A549 (cell line): ENCODE results near the gene PDCD10.

Experiments used
- BHLHE40 ChIP-seq: IDR thresholded peaks from 2 replicates; pipeline ENCODE4 v1.6.1; 2012; ENCODE audit warnings: low read depth, low read length, inconsistent platforms
- CTCF ChIP-seq: fragments of >200 bp; sonication (Bioruptor Twin); formaldehyde crosslinking; IDR thresholded peaks from 3 replicates; pipeline ENCODE4 v1.5.1; 2016
- EP300 ChIP-seq, 2 experiments: fragments of >200 bp; sonication (Bioruptor Twin); formaldehyde crosslinking; IDR thresholded peaks; 2 replicates in 1 of 2; 3 replicates in 1 of 2; pipeline ENCODE4 v1.6.1; 2016 to 2017
- ESRRA ChIP-seq: fragments of 150-350 bp; IDR thresholded peaks from 2 replicates; pipeline ENCODE4 v1.6.1; 2014; ENCODE audit warnings: mild to moderate bottlenecking, low read length, borderline replicate concordance
- HDAC2 ChIP-seq: fragments of 200-600 bp; sonication (generic); IDR thresholded peaks from 2 replicates; pipeline ENCODE4 v1.6.1; 2016
- MYC ChIP-seq: IDR thresholded peaks from 2 replicates; pipeline ENCODE4 v1.6.1; 2012; ENCODE audit warnings: mild to moderate bottlenecking, inconsistent platforms, low read length, improper control_type of control experiment, borderline replicate concordance
- POLR2A ChIP-seq: IDR thresholded peaks from 2 replicates; pipeline ENCODE4 v1.6.1; 2012; ENCODE audit warnings: mild to moderate bottlenecking, low read length
- POLR2AphosphoS2 ChIP-seq: conservative IDR thresholded peaks from 2 replicates; pipeline ENCODE4 v1.6.1; 2012; ENCODE audit warnings: low read length, improper control_type of control experiment, inconsistent platforms
- REST ChIP-seq: fragments of 200-600 bp; sonication (generic); IDR thresholded peaks from 2 replicates; pipeline ENCODE4 v1.6.1; 2016; ENCODE audit warnings: antibody characterized with exemption, mild to moderate bottlenecking, moderate library complexity
- SMC3 ChIP-seq: fragments of >200 bp; sonication (Bioruptor Twin); formaldehyde crosslinking; IDR thresholded peaks from 3 replicates; pipeline ENCODE4 v1.6.1; 2018; ENCODE audit warnings: inconsistent platforms
- SREBF2 ChIP-seq: fragments of 450-650 bp; IDR thresholded peaks from 2 replicates; pipeline ENCODE4 v1.6.1; 2014; ENCODE audit warnings: mild to moderate bottlenecking, moderate library complexity
- ZC3H11A ChIP-seq: fragments of 450-650 bp; IDR thresholded peaks from 2 replicates; pipeline ENCODE4 v1.6.1; 2014; ENCODE audit warnings: antibody characterized with exemption, mild to moderate bottlenecking

- no peak for TF ChIP-seq CTCF
- no peak for TF ChIP-seq ESRRA
- TF ChIP-seq SREBF2: no peak
- no peak for TF ChIP-seq POLR2A
- TF ChIP-seq HDAC2: no peak
- no peak for TF ChIP-seq BHLHE40
- no peak for TF ChIP-seq SMC3
- TF ChIP-seq ZC3H11A: no peak
- no peak for TF ChIP-seq EP300 (IDR thresholded peaks at IDR 0.05)
- no peak for TF ChIP-seq MYC
- TF ChIP-seq REST: no peak
- TF ChIP-seq POLR2AphosphoS2: no peak
Observed at GRCh38 chr3:167668651-167669050, 66.0 kb downstream of the PDCD10 start.
